ENCODE data around the gene RBCK1.
"Not testable (repeated sequence)": the region's sequence is repeated elsewhere in the genome, so short reads cannot be mapped to it uniquely, and the experiment has no call there.

The RBCK1 gene

DNA sequence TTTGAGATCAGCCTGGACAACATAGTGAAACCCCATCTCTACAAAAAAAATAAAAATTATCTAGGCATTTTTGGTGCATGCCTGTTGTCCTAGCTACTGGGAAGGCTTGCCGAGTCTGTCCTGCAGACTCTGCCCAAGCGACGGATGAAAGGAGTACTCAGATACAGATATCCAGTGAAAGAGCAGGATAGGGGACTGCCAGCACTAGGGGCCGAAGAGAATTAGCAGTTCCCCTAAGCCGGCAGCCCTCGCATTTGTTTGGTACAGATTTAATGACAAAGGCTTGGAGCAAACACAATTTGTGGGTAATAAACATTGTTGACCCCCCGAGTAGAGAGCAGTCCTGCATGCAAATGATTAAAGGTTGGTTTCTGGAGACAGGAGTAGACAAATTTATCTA is 59.7 kb downstream of the RBCK1 start:
- DNase-seq (ENCODE audit: low read depth in 3 of 3, low spot score in 1 of 3) = no peak

DNA sequence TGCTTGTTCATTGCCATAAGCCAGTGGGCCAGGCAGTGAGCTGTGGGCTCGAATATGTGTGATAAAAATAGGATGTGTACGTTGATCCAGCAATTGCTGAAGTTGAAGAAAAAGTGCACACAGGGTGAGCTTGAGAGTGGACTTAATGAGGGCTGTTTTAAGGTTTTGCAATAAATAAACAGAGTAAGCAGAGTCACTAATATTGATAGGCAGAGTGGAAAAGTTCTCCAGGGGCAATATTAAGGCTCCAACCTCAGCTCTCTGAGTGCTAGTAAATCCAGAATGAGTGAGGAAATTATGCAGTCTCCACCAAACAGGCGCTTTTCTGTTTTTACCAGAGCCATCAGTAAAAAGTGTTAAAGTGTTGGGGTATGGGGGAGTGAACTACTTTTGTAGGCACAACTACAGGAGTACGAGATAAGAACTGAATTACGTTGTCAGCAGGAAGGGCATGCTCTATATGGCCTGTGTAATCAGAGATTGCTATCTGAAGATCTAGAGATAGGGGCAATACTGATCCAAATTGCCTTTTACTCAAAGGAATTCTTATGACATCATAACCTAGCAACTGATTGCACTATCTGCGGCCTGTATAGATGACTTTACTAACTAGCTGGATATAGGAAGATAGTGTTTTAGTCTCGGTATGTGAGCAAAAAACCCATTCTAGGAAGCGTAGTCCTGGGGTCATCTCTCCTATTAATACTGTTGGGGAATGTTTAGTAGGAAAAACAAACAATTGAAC is 61.8 kb downstream of the RBCK1 start:
- DNase-seq (ENCODE audit: low read depth in 3 of 3, low spot score in 1 of 3) = no peak

DNA sequence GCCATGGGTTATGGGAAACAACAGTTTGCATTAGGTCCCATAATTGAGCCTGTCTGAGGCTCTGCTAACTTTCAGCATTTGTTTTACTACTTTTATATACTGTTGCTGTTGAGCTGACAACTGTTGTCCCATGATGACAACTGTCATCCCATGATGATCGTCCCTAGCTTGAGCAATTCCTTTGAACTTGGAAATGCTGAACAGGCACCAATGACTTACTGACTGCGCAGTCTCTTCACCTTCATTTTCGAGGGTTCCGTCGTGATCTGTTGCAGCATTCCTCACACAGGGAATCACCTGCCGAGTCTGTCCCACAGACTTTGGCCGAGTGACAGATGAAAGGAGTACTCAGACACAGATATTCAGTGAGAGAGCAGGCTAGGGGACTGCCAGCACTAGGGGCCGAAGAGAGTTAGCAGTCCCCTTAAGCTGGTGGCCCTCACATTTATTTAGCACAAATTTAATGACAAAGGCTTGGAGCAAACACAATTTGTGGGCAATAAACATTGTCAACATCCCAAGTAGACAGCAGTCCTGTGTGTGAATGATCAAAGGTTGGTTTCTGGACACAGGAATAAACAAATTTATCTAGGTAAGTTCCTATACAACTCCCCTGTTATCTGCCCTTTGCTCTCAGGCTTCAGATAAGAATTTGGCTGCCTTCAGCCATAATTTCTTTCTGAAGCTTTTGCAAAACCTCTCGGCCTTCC is 64.2 kb downstream of the RBCK1 start:
- DNase-seq (ENCODE audit: low read depth in 3 of 3, low spot score in 1 of 3) = no peak

DNA sequence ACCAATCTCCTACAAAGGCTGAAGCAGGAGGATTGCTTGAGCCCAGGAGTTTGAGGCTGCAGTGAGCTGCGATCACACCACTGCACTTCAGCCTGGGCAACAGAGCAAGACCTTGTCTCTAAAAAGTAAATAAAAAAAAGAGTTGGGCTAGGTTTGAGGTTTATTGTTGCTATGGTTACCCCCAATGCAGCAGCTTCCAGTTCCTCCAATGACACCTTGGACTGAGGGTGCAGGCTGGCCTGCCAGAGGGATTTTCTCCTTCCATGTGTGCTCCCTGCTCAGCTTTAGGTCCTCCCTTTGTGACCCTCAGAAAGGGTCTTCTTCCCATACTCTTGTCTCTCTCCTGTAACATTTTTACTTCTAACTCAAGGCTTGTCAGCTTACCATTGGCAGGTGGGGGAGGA is 64.8 kb downstream of the RBCK1 start:
- no peak for DNase-seq (ENCODE audit: low read depth in 3 of 3, low spot score in 1 of 3)

DNA sequence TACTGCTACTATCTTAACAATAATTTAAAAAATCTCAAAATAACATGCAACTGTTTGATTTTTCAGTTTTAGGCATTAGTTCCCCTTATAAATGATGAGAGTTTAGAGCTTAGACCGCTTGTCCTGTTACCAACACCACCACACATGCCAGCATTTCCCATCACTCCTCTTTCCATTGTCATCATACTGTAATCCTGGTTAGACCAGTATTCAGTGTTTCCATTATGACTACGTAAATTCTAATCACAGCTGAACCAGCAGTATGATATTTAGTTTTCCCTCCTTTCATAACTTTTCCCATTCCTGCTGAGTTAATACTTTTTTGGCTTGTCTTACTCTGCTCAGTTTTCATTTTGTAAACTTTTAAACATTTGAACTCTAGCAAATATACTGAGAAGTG is 66.5 kb downstream of the RBCK1 start:
- no peak for DNase-seq (ENCODE audit: low read depth in 3 of 3, low spot score in 1 of 3)

DNA sequence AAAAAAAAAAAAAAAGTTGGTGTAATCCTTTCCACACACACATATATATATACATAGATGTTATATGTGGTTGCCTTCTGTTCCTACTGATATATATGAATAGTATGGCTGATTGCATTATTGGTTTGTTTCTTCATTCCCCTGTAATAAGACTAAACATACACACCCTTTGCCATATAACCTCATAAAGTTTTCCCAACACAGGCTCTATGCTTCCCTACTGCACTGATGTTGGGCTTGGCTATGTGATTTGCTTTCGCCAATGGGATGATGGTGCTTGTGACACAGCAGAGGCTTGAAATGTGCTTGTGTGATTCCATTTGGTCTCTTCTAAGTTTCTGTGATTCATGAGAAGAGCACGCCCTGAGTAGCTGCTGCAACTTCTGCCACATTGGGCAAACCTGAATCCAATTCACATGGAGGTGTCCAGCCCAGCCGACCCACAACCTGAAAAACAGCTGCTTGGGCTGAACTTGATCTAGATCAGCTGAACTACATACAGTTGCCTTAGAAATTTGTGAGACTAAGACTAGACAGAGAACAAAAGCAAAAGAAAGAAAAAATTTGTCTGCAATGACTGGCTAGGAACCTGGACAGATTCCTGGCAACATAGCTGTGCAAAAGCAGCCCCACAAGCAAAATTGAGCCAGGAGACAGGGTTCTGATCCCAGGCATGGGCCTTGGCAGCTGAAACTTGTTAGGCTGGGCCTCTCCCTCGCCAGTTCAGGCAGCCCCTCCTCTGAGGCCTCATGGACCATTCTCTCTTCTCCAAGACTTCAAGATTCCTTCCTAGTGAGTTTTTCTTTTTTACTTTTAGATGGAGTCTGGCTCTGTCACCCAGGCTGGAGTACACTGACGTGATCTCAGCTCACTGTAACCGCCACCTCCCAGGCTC is 67.6 kb downstream of the RBCK1 start:
- DNase-seq (ENCODE audit: low read depth in 3 of 3, low spot score in 1 of 3) = no peak

DNA sequence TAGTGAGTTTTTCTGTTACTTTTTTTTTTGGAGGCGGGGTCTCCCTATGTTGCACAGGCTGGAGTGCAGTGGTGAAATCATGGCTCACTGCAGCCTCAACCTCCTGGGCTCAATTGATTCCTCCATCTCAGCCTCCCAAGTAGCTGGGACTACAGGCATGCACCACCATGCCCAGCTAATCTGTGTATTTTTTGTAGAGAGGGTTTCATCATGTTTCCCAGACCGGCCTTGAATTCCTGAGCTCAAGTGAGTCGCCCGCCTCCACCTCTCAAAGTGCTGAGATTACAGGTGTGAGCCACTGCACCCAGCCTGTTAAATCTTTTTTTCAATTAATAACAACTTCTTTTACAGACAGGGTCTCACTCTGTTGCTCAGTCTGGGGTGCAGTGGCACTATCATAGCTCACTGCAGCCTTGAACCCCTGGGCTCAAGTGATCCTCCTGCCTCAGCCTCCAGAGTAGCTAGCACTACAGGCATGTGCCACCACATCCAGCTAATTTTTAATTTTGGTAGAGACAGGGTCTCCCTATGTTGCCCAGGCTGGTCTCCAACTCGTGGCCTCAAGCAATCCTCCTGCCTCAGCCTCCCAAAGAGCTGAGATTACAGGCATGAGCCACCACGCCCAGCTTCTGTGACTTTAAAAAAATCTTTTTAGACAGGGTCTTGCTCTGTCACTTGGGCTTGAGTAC is 68.6 kb downstream of the RBCK1 start:
- not testable (repeated sequence) for DNase-seq (ENCODE audit: low read depth in 3 of 3, low spot score in 1 of 3)

DNA sequence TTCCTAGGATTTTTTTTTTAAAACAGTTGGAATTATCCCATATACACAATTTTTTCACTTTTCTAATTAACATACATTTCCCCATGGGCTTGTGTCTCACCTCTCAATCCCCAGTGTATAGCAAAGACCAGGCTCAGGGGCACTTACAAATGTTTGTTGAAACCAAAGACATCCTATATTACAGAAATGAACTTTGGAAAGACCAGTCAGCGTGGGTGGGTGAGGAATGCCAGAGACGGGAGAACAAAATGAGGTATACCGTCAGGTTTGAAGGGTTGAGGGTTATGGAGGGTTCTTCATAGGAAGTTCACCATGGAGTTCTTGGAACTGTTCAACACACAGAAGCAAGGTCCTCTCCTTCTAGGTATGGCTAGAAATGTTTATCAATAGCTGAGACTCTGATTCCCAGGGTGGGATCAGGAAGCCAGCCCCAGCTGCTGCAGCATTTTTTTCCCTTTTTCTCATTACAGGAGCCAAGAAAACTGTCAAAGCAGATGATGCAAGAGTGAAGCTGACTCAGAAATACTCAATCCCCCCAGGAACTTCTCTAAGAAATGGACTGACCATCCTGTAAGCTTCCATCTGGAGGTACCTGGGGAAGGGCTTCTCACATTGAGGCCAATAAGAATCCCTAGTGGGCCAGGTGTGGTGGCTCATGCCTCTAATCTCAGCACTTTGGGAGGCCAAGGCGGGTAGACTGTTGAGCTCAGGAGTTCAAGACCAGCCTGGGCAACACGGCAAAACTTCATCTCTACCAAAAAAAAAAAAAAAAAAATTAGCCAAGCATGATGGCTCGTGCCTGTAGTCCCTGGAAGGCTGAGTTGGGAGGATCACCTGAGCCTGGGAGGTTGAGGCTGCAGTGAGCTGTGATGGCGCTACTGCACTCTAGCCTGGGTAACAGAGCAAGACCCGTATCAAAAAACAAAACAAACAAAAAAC is 70.2 kb downstream of the RBCK1 start:
- no peak for DNase-seq (ENCODE audit: low read depth in 3 of 3, low spot score in 1 of 3)

DNA sequence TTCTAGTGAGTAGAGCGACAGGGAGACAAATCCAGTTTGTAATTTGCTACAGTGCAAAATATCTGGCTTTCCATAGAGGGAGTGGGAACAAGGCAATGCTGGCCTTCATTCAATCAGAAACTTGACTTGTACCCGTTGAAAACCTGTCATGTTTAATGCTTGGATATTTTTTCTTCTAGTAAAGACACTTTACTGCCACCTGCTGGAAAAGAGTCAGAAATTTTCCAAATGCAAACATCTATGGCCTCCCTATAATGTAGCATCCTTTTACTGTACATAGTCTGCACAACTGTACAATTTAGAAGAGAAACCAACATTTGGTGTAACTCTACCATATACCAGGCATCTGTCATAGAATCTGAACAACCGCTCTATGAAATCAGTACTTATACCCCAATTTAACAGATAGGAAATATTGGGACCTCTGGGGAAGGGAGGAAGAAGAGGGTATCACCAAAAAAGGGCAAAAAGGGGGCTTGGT is 70.9 kb downstream of the RBCK1 start:
- no peak for DNase-seq (ENCODE audit: low read depth in 3 of 3, low spot score in 1 of 3)

DNA sequence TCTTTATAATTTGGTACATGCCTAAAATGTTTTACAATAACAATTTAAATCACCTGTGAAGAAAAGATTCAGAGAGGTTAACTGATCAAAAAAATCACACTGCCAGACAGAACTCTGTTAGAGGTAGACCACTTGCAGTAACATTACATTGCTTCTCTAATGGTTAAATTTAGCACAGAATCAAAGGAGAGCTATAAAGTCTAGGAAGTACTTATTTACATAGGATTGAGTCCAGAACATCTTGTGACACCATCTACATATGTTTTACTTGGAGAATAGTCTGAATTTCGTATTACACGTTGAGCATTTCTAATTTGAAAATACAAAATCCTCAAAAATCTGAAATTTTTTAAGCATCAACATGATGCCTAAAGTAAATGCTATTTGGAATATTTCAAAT is 71.4 kb downstream of the RBCK1 start:
- no peak for DNase-seq (ENCODE audit: low read depth in 3 of 3, low spot score in 1 of 3)

DNA sequence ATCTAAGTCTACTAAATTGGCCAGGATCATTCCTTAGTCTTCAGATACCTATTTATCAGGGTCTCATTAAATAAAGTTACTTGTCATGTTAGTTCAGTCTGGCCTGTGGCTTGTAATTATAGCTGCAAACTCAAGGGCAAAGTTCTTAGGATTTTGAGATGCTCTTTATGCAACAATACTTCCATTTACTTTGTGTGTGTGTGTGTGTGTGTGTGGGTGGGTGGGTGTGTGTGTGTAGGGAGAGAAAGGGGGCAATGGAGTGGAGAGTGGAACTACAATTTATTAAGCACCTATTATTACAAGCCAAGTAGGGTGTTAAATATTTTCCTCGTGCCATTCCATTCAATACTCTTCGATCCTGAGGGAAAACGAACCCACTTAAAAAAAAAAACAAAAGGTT is 71.9 kb downstream of the RBCK1 start:
- no peak for DNase-seq (ENCODE audit: low read depth in 3 of 3, low spot score in 1 of 3)

DNA sequence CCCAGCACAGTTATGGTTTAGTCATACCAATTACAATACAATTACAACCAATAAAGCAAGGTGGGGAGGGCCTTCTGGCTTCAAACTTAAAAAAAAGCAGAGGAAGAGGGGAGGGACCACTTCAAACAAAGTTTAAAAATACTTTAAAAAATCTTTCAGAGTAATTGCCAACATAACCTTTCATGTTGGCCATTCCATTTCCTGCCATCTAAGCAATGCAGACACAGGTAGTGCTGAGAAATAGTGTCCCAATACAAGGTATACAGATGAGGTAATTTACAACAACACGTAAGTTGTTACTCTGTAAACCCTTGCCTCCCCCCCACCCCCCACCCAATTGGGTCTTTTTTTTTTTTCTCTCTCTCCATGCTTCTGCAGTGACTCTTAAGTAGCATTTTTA is 73.1 kb downstream of the RBCK1 start:
- no peak for DNase-seq (ENCODE audit: low read depth in 3 of 3, low spot score in 1 of 3)
